GM21390 (cell line): ENCODE results near the gene PTGIR.
A peak's percentile ranks its signal among the peaks of the same experiment; 100 is the strongest.

ENCODE experiments used
- ATAC-seq: cut with Tn5 transposase; IDR thresholded peaks from one replicate; pipeline ENCODE4 v1.9.1; 2021; ENCODE audit not compliant: unreplicated experiment

PTGIR gene, protein sequence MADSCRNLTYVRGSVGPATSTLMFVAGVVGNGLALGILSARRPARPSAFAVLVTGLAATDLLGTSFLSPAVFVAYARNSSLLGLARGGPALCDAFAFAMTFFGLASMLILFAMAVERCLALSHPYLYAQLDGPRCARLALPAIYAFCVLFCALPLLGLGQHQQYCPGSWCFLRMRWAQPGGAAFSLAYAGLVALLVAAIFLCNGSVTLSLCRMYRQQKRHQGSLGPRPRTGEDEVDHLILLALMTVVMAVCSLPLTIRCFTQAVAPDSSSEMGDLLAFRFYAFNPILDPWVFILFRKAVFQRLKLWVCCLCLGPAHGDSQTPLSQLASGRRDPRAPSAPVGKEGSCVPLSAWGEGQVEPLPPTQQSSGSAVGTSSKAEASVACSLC

DNA sequence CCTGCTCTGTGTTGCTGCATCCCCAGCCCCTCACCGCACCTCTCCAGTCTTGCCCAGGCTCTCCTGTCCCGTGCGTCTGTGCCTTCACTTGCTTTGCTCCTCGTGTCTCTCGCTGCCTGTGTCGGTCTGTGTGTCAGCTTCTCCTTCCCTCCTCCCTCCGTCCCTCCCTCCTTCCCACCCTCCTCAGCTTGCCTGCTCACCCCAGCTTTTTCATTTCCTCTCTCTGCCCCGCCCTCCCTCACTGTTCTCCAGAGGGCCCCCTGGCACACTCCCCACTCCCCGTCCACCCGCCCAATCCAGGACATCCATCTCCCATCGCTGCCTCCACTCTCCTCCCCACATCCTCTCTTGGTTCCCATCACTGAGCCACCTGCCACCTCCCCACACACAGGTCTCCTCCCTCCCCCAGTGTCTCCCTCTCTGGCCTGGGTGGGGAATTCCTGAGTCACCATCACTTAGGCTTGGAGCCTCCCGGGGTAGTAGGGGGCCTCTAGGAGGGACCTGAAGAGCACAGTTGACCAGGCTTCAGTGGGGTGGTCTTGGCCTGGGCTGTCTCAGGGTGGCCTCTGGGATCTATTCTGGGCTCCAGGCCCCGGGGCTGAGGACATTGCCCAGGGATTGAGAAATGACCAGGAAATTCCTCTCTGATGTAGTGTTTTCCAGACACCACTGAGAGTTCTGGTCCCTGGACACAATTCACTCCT lies at the start of gene PTGIR:
Gene PTGIR (minus strand): TSS at position 132 of the 704 bp plus-strand sequence. CDS start 864 bp downstream, outside the sequence.
- no peak for ATAC-seq

DNA sequence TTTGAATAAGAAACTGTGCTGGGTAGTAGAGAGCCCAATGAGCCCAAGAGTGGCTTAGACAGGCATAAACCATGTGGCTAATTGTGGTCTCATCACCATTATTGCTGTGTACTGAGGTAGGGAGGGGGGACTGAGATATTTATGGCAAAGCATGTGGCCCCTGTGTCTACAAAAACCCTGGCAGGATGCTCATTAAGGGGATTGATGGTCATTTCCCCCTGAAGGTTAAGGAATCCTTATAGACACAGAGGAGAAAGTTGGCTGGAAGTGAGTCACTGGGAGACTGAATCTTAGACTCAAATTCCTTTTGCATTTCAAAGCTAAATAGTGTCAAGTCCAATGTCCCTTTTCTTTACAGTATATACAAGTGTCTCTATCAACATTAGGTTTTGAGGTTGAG lies 45.9 kb upstream of the PTGIR start:
- ATAC-seq: no peak

DNA sequence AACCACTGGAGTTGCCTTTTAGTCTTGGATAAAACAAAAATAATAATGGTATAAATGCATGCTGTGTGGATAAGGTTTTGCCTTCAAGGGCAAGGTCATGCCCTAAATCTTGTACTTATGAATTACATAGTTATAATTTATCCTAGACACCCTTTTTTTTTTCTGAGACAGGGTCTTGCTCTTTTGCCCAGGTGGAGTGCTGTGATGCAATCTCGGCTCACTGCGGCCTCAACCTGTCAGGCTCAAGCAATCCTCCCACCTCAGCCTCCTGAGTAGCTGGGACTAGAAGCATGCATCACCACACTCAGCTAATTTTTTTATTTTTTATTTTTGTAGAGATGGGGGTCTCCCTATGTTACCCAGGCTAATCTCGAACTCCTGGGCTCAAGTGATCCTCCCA lies 43.8 kb upstream of the PTGIR start:
- no peak for ATAC-seq

DNA sequence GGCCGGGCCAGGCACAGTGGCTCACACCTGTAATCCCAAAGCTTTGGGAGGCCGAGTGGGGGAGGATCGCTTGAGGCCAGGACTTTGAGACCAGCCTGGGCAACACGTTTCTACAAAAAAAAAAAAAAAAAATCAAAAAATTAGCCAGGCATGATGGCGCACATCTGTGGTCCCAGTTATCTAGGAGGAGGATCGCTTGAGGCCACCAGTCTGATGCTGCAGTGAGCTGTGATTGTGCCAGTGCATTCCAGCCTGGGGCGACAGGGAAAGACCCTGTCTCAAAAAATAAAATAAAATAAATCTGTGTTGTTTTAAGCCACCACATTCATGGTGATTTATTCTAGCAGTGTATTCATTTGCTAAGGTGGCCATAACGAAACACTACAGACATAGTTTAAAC lies 40.2 kb upstream of the PTGIR start:
- ATAC-seq: no peak

DNA sequence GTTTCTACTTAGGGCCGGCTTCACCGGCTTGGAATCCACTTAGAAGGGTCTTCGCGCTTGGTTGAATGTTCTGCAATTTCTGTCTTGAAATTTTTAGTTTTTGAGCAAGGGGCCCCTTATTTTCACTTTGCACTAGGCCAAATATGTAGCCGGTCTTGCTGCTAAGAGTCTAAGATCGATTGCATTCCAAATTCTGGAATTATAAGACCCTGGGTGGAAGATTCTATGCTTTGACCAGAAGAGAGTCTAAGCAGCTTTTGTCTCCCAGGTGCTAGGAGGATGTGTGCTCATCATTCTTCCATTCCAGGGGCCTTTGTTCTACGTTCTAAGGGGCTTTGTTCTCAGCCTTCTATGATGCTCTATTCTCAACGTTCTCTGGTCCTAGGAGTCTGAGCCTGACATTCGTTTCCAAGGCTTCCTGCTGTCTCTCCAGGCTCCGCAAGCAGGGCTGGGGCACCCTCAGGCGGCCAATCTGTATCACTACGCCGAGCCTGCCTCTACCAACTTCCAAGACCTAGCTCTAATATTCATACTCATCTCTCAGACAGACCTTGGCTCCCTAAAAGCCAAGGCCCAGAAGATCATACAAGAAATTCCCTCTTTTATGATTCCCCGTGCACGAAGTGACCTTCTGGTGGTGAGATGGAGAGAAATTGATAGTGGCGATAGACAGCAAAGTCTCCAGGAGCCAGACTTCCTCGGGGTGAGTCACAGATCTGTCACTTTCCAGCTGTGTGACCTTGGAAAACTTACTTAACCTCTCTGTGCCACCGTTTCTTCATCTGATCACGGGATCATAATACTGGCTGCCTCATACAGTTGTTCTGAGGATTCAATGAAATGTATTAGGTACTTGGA lies 37.1 kb upstream of the PTGIR start:
- ATAC-seq: no peak

DNA sequence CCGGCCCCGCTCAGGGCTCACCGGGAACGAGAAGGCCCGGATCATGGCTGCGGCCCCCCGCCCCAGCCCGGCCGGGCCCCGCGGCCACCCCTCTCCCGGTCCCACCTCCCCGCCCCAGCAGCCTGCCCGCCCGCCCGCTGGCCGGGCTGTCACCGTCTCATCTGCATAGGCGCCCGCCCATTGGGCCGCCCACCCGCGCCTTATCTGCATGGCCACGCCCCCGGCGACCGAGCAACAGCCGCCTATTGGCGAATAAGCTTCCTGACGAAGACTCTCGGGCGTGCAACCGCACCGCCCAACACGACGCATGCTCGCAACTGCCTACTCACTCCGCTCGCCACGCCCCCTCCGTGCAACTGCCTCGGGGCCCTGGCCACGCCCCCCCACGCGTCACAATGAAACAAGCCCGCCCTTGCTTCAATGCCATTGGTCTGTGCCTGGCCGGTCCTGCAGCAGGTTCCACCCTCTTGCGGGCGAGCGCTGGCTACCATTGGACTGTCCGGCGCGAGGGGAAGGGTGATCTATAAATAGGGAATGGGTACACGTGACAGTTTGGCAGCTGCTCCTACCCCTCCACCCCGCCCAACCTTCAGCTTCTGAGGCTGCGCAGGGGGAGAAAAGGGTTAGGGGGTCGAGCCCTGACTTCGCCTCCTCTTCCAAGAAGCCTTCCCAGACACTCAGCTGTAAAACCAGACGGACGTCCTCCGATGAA lies 36.3 kb upstream of the PTGIR start, which contains the start of gene DACT3:
Gene DACT3 (minus strand): TSS at position 163 of the 712 bp plus-strand sequence. CDS start 118 bp downstream, at position 45.
- ATAC-seq: peak; percentile 78

DNA sequence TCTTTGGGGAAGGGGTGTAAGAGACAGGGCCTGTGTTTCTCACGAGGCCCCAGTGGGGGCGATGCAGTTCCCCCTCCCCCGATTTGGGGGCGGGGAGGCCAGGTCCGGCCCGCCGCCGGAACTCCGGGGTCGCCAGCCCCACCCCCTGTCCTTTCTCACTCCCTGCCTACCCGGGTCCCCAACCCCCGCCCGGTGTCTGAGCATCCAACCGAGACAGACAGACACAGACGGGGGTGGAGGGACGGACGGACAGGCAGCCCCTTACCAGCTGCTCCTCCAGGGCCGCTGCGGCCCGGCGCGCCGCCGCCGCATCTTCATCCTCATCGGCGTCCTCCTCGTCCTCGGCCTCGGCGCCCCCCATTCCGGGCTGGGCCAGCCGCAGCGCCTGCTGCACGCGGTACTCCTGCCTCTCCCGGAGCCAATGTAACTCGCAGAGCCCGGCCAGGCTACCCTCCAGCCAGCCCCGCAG lies 35.7 kb upstream of the PTGIR start:
- ATAC-seq: no peak

DNA sequence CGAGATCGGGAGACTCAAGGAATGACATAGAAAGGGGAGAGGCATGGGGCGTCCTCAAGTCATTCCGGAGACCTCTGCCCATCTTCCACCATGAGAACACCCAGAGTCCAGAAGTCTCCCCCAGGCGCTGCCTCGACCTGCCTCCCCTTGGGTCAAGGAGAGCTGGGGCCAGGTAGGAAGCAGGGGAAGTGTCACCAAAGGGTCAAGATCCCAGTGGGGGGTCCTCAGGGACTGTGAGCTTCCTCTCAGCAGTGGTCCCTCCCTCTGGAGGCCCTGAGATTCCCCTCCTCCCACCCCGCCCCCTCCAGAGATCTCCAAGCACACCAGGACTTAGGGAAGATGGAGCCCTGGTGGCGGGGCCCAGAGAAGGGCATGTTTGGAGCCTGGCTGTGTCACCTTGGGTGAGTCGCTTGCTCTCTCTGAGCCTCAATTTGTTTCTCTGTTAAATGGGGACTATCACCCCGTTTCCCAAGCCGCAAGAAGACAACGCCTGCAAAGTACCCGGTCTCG lies 35.2 kb upstream of the PTGIR start:
- no peak for ATAC-seq

DNA sequence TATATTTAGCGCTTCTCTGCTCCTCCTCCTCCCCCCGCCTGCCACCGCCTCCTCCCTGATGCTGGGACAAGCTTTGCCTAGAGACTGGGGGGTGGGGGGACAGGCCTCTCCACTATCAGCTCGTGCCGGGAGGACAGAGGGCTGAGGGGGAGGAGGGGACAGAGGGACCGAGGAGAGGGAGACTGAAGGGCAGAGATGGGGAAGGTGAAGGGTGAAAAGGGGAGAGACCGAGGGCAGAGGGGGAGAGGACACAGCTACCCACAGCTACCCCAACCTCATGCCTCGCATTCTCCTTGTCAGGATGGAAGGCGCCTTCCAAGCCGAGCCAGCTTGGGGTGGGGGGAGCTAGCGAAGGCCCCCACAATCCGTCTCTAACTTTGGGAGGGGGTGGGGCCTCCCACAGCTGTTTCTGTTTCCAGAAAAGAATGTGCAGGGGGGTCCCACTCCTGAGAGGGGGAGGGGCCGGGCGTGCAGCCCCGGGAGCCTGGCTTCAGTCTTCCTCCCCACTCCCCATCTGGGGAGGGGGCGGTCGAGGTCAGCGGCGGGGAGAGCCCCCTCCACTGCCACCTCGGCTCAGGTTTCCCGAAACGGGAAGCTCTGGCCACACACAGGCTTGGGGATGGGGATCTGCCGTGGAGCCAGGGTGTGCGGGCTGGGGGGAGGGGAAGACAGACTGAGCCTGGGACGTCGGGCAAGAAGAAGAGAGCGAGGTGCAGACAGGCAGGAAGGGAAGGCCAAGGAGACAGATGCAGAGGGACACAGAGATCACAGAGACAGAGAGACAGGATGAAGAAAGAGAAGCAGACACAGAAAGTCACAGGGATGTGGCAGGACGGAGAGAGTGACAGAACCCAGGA lies 34.5 kb upstream of the PTGIR start:
- no peak for ATAC-seq

DNA sequence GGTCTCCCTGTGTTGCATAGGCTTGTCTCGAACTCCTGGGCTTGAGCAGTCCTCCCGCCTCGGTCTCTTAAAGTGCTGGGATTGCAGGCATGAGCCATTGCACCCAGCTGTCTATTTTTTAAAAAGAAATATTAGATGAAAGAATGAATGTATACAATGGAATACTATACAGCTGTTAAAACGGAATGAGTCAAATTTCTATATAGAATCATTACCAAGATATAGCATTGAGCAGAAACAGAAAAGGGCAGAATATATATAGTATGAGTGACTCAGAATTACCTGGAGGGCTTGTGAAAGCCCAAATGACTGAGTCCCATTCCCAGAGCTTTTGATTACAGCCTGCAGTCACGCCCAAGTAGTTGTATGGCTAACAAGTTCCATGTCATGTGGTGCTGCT lies 31.7 kb upstream of the PTGIR start:
- no peak for ATAC-seq

DNA sequence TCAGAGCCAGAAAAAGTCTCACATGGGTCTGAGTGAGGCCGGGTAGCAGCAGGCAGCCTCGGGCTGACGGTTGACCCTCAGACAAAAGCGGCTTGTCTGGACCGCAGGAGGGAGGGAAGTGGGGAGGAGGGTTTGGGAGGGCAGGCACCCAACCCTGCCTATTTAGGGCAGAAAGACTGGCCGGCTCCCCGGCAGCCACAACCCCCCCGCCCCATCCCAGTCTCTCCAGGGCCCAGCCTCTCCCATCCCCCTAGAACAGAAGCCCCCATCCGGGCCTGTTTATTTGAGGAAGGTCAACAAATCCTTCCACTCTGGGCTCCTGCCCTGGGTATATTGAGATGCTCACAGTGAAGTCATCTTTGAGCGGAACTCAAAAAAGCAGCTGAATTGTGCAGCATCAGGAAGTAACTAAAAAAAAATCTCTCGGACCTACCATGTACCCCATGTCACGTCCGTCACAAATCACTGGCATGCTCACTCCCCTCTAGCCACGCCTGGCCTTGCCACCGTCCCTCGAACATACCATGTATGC lies 29.8 kb upstream of the PTGIR start:
- no peak for ATAC-seq

DNA sequence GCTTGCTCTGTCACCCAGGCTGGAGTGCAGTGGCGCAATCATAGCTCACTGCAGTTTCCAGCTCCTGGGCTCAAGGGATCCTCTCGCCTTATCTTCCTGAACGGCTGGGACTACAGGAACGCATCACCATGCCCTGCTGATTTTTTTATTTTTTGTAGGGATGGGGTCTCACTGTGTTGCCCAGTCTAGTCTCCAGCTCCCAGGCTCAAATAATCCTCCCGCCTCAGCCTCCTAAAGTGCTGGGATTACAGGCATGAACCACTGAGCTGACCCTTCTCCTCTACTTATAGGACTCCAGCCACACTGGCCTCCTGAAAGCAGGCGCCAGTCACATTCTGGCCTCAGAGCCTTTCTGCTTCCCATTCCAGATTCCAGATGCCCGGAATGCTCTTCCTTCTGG lies 25.6 kb upstream of the PTGIR start:
- no peak for ATAC-seq

DNA sequence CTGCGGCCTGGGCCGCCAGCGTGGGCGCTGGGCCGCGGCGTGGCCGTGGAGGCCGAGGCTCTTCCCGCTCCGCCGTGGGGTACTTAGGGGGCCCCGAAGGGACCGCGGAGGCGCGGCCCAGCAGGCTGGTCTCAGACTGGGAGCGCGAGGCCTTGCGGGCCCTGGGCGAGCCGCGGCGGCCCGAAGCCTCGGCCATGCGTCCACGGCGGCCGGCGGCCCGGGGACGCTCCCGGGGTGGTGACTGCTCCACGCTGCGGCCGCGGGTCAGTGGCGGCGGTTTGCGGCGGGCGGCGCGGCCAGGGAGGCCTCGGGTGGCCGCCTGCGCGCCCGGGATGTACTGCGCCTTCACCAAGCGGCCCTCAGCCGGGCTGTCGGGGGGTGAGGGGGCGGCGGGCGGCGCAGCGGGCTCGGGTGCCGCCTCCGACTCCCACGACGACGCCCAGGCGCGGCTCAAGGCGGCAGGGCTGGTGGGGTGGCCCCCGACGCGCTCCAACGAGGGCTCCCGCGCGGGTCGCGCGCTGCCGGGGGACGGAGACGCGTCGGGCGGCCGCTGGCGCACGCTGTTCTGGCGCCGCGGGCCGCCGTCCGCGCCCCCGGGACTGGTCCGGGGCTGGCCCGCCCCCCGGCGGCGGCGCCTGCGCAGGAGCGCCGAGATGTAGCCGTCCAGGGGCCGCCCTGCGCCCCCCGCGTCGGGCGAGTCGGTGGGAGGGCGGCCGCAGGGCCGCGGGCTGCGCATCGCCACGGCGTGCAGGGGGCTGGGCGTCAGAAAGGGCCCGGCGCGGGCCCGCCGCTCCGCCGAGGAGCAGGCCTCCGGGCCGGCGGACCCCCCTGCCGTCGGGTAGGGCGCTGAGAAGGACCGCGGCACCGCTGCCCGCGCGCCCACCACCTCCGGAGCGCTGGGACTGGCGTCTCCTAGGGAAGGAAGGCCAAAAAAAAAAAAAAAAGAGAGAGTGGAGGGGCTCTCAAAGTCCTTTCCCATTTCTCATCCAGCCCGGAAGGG lies 24.4 kb upstream of the PTGIR start:
- no peak for ATAC-seq

DNA sequence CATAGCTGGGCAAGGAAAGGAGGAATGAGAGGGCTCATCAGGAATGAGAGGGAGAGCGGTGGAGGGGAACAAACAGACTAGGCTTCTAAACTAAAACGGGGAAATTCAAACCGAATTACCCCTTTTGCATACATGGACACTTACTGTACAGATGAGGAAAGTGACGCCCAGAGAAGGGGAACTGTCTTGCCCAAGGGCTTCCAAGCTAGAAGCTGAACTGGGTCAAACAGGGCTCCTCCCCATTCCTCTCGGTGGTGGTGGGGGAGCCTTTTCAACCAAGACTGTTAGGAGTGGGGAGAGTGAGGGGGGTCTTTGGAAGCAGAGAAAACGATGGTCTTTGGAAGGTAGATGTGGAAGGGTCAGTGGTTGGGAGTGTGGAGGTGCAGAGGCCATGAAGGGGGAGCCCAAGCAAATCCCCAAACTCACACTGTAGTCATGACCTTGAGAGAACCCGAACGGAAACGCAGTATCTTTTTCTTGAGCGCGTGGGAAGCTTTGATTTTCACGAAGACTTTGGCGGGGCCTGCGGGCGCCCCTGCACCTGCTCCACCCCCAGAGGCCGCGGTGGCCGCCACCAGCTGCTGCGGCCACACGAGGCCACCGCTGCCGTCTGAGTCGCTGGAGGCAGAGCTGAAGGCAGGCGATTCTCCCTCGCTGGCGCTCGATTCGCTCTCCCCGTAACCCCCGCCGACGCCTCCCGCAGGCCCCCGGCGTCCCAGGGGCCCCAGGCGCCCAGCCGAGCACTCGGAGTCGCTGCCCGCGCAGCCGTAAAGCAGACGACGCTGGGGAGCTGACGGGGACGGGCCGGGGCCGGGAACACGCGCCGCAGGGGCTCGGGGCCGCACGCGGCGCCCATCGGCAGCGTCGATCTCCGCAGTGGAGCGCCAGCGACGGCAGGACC lies 23.4 kb upstream of the PTGIR start:
- no peak for ATAC-seq

DNA sequence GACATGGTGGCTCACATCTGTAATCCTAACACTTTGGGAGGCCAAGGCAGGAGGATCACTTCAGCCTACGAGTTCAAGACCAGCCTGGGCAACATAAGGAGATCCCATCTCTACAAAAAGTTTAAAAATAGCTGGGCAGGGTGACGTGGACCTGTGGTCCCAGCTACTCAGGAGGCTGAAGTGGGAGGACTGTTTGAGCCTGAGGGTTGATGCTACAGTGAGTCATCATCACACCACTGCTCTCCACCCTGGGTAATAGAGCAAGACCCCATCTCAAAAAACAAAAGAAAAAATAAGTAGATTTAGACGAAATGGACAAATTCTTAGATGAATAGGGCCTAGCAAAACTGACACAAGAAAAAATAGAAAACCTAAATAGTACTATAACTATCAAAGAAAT lies 21.5 kb upstream of the PTGIR start:
- no peak for ATAC-seq

DNA sequence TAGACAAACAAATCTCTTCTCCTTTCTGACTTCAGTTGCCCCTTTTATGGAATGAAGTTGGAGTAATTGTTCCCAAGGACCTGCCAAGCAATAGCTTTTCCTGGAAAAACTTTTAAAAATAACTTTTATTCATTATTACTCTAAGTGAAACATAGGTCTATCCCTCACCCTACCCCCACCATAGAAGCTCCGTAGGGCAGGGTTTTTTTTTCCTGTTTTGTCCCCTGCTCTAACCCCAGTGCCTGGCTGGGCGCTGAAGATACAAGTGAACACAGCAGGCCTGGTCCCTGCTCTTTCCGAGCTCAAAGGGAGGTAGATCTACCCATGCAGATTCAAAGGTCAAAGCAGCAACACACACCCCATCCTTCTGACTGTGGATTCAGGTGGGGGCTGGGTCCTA lies 19.8 kb upstream of the PTGIR start:
- no peak for ATAC-seq

DNA sequence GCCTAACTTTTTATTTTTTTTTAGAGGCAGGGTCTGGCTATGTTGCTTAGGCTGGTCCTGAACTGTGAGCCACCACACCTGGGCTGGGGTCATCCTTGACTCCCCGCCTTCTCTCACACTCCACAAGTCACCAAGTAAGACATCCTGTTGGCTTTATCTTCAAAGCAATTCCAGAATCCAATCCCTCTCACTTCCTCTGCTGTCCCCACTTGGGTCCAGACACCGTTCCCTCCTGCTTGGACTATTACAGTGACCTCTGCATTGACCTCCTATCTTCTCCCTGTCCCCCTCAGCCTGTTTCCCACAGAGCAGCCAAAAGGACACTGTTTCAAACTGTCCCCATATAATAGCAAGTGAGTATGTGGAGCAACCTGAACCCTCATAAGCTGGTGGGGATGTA lies 15.8 kb upstream of the PTGIR start:
- ATAC-seq: no peak
